Stimulated activated CD8-positive, alpha-beta memory T cell treated with anti-CD3 and anti-CD28 coated beads, Interleukin-7, amount 100 ng/mL, for 24 hours (primary cell): ENCODE measurements around the gene CNGB1.
A peak's percentile ranks its signal among the peaks of the same experiment; 100 is the strongest.
"Not testable (repeated sequence)": the region's sequence is repeated elsewhere in the genome, so short reads cannot be mapped to it uniquely, and the experiment has no call there.

ENCODE experiments used
- DNase-seq: peaks from one replicate; pipeline ENCODE4 v3.0.0-alpha.2; 2020; ENCODE audit warnings: low read depth

The CNGB1 gene

DNA sequence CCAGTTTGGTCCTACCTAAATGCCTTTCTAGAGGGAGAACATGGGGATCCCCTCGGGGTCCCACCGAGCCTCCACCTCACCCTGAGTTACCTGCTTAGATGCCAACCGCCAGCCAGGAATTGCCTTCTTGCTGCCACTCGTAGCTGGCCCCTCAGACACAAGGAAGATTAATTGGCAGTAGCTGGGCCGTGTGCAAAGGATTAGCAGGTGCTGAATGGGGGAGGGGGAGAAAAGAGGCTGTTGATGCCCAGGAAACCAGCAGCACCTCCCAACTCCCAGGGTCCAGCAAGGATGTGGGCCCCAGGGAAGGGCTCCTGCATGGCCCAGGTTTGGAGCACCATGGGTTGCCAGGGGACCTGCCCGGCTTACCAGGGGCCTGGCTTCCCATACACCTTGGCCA is at the start of gene CNGB1:
TSS of gene CNGB1 (minus strand) at position 159 of the 400 bp plus-strand sequence. CDS start 3,842 bp downstream, outside the sequence.
- DNase-seq = no peak

GRCh38 chr16:58019866-58020538 is 49.1 kb upstream of the CNGB1 start:
- no peak for DNase-seq

- no peak for DNase-seq
These were observed 47.9 kb upstream of the CNGB1 start for GRCh38 chr16:58018803-58019202.

DNA sequence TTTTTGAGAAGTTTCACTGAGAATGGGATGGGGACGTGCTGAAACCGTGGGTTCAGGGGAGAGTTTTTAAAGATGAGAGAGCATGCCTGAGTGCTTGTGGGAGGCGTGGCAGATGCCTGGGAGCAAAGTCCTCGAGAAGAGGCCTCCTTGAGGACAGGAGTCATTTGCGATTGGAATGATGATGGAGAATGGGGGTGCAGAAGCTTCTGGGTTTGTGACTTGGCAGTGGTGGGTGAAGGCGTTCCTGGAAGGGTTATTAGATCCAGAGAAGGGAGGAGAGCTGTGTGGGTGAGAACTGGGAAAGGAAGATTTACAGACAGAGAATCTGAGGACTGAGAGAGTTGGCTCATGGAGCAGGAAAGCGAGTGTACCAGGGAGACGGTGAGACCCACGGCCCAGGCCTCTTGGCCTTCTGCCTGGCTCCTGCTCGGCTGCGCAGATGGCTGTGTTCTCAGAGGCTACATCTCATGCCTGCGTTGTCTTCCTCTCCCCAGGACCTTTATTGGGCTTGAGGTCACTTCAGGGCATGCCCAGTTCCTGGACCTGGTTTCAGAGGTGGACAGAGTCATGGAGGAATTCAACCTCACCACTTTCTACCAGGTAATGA is 46.0 kb upstream of the CNGB1 start:
- no peak for DNase-seq

DNA sequence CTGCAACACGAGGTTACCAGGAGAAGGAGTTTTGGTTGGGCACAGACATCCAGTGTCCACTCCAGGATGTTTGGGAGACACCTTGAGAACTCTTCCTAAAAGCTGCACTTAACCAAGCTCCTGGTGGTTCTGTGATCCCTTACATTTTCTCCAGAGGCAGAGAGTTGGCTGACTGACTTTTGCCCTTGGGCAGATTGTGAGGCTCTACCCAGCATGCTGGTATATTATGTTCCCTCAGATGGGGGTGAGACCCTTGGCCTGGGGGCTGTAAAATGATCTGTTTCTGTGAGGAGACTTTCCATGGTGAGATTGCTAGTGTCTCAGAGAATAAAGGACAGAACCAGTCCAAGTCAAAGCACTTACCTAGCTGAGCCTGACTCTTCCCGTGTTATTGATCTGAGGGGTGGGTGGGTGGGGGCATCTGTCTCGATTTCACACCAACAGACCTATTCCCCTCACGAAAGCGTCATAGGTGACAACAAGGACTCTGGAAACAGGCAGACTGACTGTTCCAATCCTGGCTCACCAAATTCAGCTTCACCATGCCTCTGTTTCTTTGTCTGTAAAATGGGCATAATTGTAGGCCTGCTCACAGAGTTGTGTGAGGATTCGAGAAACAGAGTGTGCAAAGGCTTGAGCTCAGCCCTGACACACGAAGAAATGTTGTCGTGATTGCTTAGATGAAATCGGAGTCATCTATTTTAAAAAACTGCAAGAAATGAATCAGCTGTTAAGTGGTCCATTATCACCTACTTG is 42.5 kb upstream of the CNGB1 start:
- no peak for DNase-seq

DNA sequence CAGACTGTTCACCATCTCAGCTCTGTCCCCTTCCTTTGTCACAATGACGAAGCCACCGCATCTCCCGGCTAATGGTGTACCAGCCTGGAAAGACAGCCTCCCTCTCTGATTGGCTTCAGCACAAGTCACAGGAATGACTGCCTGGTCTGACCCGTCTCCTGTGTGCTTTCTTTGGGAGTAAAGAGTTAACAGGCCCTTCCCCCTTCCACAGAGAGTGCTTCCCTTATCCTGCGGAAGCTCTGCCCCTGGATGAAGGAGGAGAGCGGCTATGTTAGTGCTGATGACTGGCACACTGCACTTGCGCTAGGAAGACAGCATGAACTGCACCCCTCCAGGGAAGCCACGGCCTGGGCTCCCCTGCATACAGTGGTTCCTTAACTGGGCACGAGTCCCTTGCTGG is 41.6 kb upstream of the CNGB1 start:
- DNase-seq = no peak

DNA sequence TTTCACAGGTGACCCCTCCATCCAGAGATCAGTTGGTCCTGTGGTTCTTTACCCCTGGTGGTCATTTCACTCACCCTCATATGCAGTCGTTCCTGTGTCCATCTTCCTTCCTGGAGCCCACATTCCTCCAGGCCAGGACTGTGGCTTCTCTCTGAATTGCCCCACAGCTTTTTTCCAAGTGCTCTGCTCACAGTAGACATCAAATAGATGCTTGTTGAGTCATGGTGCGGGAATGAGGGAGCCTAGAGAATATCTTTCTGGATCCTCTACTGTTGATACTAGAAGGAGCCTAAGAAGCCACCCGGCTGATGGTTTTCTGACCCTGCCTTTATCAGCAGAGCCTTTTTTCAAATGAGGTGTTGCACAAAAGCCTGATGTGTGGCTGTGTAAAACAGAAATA is 40.7 kb upstream of the CNGB1 start:
- DNase-seq = no peak

DNA sequence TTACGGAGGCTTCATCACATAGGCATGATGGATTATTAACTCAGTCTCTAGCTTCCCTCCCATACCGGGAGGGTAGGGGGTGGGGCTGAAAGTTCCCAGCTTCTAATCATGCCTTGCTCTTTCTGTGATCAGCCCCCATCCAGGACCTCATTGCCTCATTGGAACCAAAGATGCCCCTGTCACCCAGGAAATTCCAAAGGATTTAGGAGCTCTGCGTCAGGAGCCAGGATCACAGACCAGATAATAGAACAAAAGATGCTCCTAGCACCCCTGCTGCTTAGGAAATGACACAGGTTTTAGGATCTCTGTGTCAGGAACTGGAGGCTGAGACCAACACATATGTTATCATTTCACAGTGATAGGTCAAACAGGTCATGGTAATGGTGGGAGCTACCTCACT is 40.0 kb upstream of the CNGB1 start:
- DNase-seq = no peak

- no peak for DNase-seq
These were observed 39.0 kb upstream of the CNGB1 start for GRCh38 chr16:58009856-58010416.

DNA sequence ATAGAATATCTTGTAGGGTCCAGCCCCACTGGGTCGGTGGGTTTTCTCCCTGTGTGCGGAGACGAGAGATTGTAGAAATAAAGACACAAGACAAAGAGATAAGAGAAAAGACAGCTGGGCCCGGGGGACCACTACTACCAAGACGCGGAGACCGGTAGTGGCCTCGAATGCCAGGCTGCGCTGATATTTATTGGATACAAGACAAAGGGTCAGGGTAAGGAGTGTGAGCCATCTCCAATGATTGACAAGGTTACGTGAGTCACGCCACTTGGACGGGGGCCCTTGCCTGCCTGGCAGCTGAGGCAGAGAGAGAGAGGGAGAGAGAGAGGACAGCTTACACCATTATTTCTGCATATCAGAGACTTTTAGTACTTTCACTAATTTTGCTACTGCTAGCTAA is 33.8 kb upstream of the CNGB1 start:
- not testable (repeated sequence) for DNase-seq

GRCh38 chr16:58002936-58003335 is 32.0 kb upstream of the CNGB1 start:
- no peak for DNase-seq

DNA sequence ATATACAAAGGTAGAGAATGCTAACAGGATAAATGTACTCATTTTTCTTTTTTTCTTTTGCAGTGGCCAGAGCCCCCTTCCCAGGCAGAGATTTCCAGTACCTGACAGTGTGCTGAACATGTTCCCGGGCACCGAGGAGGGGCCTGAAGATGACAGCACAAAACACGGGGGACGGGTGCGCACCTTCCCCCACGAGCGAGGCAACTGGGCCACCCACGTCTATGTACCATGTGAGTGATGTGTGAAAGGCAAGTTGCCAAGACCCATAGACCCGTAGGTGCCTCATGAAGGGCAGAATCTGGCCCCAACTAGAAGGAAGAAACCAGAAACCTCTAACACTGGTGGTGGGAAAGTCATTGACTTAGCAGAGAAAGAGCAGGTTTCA is 31.5 kb upstream of the CNGB1 start:
- no peak for DNase-seq

DNA sequence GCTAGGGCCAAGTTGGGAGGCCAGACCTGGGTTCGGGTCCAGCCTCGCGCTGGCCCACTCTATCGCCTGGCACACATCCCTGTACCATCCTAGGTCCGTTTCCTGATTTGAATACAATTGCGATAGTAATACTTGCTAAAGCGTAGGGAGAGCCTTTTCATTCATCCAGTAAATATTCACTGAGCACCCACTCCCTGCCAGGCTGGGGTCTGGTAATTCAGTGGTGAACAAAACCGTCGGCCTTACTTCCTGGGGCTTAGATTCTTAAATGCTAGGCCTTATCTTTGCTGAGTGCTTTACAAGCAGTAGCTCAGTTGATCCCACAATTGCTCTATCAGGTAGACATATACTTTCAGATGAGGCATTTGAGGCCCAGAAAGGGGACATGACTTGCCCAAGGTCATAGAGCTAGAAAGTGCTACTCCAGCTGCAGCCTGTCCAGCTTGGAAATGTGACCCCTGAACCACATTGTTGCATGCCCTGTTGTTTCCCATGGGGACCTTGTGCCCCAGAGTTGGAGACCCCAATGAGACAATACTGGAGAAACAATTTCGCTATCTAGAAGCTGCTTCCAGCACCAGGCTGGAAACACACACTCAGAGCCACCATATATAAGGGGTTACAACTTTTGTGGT is 31.0 kb upstream of the CNGB1 start:
- DNase-seq = no peak

DNA sequence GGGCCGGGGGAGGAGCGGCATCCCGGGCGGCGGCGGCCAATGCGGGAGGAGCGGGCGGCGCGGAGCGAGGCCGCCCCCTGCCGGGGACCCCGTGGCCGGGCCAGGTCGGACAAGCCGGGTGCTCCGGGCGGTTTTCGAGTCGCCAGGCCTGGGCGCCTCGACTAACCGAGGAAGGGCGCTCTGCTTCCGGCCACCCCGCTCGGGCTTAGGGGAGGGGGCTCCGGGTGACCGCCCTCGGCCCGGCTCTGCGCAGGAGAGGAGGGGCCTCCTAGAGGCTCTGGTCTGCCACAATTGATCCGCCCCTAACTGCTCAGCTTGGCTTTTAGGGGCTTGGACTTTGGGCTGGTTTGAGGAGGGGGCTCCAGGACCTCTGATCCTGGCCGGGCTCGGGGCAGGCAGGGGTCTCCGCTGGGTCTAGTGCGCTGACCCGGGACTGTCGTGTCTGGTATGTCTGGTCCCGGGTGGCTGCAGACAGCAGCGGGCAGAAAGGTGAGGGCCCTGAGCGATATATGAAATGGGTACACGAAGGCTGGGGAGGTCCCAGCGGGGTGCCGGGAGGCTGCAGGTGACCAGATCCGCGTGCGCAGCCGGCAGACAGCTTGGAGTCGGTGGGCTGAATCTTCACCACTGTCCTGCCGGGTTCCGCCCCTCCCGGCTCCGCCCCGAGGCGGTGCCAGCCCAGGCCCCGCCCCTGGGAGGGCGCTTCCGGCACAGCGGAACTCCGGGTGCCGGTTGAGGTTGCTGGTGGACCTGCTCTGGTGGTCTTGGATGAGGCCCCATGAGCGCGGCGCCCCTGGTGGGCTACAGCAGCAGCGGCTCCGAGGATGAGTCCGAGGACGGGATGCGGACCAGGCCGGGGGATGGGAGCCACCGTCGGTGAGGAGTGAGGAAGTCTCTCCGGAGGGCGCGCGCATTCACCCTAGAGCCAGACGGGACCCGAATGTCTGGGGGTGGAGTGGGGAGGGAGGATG is 30.1 kb upstream of the CNGB1 start, which contains the start of gene USB1:
TSS of gene USB1 (plus strand) at position 702 of the 971 bp plus-strand sequence. CDS start at position 779, 77 bp downstream.
- peak; percentile 61 for DNase-seq

- DNase-seq = no peak
These were observed 29.2 kb upstream of the CNGB1 start, which contains the start of gene ZNF319 for GRCh38 chr16:57999971-58000705. Gene ZNF319 (minus strand): TSS chr16:58000672. CDS start chr16:57998265, 2,407 bp downstream.

GRCh38 chr16:57999366-57999970 is 28.5 kb upstream of the CNGB1 start:
- DNase-seq = no peak

DNA sequence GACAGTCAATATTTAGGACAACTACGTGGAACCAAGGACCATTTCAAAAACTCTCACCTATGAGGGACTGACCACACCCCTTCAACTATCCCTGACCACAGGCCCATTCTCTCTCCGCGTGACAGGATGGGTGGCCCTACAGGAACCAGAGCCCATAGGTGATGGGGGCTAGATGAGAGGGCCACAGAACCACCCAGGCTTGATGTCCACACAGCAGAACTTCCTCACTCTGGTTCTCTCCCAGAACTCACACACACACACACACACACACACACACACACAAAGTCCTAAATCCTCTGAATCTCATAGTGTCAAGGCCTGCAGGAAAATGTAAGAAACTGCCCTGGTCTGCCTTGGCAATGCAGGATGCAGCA is 28.1 kb upstream of the CNGB1 start:
- DNase-seq = no peak

DNA sequence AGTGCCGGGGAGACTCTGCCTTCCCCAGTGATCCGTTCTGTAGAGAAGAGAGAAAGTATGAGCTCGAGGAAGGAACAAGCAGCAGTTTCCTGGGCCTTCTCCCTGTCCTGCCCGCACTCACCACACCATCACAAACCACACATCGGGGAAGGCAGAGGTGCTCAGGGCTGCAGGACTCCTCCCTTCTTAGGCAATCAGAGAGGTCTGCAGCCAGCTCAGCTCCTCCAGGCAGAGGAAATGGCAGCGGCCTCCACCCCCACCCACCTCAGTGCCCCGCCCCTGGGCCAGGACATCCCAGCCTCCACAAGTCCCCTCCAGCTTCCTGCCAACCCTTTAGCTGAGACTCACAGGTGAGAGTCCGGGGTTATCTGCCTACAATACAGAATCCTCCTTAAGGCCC is 27.6 kb upstream of the CNGB1 start:
- peak; percentile 28 for DNase-seq

GRCh38 chr16:57997528-57998265 is 26.8 kb upstream of the CNGB1 start:
- no peak for DNase-seq
